Stimulated activated CD4-positive, alpha-beta T cell treated with anti-CD3 and anti-CD28 coated beads, Interleukin-12 subunit alpha, Interleukin-12 subunit beta, amount 100 ng/mL, for 4 hours (primary cell): ENCODE data around the gene DEDD2.
"Not testable (repeated sequence)": the region's sequence is repeated elsewhere in the genome, so short reads cannot be mapped to it uniquely, and the experiment has no call there.

Experiments used
- DNase-seq: peaks from one replicate; pipeline ENCODE4 v3.0.0-alpha.2; 2020

The DEDD2 gene, protein sequence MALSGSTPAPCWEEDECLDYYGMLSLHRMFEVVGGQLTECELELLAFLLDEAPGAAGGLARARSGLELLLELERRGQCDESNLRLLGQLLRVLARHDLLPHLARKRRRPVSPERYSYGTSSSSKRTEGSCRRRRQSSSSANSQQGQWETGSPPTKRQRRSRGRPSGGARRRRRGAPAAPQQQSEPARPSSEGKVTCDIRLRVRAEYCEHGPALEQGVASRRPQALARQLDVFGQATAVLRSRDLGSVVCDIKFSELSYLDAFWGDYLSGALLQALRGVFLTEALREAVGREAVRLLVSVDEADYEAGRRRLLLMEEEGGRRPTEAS

DNA sequence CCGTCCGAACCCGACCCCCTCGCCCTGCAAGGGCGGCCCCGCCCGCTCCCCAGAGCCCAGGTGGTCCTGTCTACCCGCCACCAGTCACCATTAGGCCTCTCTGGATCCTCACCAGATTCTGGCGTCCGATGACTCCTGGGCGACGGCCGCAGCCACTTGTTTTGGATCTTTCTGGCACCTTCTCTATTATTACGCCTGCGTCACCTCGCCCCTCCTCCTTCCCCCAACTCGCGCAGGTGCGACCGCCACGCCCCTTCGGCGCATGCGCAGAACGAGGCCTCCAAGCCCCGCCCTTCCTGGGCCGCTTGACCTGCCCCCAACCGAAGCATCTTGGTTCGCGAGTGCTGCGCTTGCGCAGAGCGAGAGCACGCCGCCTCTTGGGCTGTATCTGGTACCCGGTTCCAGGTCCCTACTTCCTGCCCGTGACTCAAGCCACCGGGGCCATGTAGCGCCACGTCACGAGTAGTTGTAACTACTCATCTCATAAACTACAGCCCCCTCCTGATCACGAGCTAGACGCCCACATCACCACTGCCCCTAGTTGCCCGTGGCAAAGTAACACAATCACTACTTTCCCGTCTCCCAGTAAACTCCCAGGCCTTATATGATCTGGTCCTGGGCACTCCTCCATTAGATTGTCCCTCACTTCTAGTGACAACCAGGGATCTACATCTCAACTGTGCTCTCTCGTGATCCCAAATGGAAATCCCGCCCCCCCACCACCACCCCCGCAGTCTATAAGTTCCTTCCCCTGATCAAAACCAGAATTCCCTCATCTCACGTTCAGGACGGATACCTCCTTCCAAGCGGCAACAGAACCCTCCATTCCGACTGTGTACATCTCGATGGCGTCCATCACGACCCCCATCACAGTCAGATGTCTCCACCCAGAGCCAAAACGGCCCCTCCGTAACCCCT is at the start of gene DEDD2:
TSS of gene DEDD2 (minus strand) at position 158 of the 918 bp plus-strand sequence. CDS start 670 bp downstream, outside the sequence.
- DNase-seq: peak; percentile 99

DNA sequence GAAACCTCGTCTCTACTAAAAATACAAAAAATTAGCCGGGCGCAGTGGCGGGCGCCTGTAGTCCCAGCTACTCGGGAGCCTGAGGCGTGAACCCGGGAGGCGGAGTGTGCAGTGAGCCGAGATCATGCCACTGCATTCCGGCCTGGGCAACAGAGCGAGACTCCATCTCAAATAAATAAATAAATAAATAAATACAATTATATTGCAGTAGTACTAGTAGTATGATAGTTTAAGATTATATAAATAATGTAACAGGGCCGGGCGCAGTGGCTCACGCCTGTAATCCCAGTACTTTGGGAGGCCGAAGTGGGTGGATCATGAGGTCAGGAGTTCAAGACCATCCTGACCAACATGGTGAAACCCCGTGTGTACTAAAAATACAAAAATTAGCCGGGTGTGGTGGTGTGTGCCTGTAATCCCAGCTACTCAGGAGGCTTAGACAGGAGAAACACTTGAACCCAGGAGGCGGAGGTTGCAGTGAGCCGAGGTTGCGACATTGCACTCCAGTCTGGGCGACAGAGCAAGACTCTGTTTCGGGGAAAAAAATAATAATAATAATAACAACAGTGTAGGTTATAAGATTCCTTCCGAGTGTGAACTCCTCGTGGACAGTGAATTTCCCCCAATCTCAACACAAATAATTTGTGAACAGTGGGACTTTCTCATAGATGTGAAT is 49.6 kb upstream of the DEDD2 start:
- not testable (repeated sequence) for DNase-seq

DNA sequence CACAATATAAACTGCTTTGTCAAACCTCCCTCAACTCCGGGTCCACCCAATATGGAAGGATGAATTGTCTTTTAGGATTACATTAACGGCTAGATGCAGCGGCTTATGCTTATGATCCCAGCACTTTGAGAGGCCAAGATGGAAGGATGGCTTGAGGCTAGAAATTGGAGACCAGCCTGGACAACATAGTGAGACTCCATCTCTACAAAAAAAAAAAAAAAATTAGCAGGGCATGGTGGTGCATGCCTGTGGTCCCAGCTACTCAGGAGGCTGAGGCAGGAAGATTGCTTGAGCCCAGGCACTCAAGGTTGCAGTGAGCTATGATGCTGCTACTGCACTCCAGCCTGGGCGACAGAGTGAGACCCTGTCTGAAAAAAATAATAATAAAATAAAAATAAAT is 48.6 kb upstream of the DEDD2 start:
- not testable (repeated sequence) for DNase-seq

DNA sequence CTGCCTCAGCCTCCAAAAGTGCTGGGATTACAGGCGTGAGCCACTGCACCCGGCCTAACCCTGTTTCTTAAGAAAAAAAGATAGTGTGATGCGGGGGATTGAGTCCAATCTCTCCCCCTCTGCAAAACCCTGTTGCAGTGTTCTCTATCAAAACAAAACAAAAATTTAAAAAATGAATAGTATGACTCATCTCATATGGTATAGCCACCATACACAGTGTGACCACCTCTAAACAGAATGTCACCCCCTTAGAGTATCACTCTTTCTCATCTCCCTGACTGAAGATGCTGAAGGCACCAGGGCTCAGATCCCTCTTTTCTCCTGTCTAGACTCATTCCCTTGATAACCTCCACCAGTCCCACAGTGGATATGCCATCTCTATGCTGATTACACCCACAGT is 44.3 kb upstream of the DEDD2 start:
- no peak for DNase-seq

DNA sequence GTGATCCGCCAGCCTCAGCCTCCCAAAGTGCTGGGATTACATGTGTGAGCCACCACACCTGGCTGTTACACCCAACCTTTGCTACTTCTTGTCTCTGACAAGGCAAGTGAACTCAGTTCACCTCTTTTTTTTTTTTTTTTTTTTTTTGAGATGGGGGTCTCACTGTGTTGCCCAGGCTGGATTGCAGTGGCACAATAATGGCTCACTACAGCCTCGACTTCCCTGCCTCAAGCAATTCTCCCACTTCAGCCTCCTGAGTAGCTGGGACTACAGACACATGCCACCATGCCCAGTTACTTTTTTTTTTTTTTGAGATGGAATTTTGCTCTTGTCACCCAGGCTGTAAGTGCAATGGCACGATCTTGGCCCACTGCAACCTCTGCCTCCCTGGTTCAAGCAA is 40.4 kb upstream of the DEDD2 start:
- DNase-seq: not testable (repeated sequence)

DNA sequence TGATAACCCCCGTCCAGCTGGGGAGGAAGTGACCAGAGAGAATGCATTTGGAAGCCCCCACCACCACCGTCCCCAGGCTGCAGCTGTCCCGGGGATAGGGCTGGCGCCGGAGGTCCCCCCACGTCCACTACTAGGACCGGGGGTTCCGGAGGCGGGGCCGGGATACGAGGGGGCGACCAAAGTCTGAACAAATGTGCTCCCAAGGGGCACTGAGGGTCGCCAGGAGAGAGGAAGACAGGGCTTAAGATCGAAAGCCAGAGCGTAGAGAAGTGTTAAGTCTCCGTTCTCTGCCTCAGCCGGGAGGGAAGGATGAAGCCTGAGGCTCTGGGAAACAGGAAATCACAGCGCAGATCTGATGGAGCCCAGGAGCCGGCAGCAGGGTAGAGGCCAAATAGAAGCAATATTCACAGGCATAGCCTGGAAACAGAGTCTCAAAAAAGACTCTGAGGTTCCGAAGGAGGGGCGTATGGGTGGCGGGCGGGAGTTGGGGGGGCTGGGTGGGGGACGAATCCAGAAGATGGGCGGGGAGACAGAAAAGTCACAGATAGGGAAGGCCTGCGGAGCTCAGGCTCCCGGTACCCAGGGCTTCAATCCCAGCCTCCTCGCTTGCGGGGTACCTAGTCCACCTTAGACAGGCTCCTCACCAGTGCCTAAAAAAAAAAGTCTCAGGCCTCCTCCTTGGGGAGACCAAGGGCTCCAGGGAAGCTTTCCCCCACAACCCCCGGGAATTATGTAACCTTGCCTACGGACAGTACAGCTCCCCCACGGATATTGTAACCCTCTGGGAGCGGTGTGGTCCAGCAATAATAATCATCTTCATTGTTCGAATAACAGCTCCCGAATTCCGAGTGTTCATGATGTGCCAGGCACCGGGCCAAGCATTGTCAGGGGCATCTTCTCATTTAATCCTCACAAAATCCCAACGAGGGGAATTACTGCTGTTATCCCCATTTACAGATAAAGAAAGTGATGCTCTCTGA is 38.6 kb upstream of the DEDD2 start:
- no peak for DNase-seq

DNA sequence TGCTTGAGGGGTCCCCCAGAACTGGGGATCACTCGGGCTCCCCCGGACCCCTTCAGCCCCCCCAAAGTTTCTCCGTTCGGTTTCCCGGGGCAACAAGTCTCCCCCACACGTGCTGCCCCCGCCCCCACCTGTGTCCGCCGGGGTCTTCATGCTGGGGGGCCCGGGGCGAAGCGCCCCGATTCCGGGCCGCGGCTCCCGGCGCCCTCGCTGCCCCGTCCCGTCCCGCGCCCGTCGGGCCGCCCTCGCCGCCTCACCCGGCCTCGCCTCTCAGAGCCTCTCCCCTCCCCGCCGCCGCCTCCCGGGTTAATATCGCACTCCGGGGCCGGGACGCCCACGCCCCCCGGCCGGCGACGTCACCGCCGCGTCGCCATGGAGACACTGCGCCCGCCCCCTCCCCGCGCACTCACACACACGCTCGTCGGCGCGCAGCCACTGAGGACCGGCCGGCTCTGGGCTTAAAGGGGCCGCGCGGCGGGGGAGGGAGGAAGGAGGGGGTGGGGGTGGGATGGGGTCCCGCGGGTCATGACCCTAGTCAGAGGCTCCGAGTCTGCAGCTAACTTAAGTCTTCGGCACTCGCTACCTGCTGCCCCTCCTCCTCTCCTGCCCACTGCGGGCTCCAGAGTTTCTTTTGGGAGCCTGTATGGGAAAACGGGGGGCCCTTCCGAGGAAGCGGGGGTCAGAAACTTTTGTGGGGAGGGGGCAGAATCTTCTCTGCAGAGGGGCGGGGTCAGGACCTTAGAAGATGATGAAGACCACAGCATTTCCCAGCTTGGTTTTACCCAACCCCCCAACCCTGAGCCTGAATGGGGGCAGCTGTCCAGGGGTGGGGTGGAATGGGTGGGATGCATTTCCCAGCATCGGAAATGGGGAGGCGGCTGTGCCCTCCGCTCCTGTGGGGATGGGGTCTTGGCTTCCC is 37.6 kb upstream of the DEDD2 start, which contains the start of gene ERF:
TSS of gene ERF (minus strand) at position 279 of the 916 bp plus-strand sequence. CDS start at position 150, 129 bp downstream.
- DNase-seq: peak; percentile 93

DNA sequence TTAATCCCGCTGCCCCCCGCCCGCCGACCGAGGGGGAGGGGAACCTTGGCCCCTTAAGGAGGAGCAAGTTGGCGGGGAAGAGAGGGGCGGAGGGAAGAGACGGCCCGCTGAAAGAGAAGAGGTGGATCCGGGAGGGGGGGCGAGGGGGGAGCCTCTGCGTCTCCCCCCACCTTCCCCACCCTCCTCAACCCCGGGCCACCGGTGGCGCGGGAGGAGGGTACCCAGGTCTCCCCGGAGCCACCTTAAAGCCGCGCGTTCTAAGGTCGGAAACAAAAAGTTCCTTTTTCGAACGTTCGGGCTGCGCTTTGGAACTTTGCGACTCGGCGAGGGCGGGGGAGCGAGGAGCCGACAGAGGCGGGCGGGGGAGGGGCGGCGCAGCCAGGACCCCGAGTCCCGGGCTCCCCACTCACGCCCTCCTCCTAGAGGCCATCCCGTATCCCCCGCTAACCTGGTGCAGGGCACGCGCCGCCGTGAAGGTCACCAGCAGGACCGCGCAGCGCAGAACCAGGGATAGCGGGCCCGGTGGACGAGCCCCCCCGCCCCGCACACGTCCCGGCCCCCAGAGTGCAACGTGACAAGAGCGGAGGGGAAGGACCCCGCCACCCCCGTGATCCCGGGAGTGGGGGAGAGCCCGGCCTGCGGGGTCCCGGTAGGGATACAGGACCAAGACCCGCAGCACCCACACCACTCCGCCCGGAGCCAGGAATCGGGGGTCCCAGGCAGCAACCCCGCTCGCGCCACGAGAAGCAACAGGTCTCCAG is 36.8 kb upstream of the DEDD2 start:
- DNase-seq: peak; percentile 79

DNA sequence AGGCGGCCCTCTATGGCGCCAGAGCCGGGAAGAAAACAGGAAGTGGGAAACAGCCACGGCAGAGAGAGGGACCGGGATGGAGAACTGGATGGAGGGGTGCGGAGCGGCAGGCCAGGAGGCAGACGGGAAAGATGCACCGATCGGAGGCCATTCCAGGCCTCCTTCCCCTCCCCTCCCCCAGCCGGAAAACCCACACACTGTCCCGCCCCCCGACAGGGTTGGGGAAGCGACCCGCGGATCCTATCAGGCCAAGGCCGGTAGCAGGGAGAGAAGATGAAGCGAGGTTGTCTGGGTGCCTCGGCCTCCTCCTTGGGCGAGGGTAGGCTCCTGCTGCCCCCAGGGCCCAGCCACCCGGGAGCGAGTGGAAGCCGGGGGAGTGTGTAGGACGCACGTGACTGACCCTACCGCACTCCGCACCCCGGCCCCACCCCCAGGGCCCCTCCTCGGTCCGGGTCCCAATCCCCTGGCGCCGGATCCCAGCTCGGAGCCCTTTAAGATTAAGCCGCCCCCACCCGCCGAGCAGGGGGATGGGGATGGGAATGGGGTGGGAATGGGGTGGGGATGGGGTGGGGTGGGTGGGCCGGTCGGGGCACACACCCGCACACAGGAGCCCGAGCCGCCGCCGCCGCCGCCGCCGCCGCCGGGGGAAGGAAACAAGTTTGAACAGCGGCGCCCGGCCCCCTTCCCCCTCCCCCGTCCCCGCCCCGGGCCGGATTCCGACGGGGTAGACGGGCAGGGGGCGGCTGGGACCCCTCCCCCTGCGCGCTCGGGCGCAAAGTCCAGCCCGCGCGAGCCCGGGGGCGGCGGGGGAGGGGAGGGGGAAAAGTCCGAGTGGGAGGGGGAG is 36.0 kb upstream of the DEDD2 start:
- peak; percentile 67 for DNase-seq

DNA sequence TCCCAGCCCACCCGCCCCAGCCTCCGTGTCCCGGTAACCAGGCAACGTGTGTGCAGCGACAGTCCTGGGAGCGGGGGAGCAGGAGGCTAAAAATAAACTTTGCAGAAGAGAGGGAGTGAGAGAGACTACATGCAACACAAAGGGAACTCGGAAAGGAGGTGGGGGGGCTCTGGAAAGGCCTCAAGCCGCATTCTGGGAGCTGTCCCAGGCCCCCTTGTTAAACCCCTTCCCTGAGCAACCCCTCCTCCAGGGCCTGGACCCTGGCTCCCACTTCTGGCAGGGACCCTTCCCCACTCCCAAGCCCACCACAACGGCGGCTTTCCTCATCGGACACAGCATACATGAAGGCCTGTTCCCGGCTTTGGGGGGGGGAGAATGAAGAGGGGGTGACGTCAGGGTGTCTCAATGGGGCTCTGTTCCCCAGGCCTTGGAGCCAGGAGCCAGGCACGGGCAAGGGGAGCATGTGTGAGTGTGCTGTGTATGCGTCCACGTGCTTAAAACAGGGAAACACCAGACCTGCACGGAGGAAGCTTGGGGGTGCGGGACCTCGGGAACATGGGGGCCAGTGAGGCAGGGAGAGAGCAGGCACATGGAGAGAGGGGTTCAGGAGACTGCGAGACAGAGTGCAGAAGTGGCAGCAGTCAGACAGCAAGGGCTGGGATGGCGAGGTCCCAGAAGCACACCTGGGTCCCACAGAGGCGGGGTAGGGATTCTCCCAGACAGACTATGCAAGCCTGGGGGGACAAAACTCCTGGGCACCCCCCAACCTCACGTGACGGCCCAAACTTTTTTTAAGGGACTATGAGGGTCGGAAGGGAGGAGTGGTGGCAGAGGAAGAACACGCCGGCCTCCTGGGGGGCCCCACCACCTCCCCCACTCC is 35.1 kb upstream of the DEDD2 start:
- no peak for DNase-seq

DNA sequence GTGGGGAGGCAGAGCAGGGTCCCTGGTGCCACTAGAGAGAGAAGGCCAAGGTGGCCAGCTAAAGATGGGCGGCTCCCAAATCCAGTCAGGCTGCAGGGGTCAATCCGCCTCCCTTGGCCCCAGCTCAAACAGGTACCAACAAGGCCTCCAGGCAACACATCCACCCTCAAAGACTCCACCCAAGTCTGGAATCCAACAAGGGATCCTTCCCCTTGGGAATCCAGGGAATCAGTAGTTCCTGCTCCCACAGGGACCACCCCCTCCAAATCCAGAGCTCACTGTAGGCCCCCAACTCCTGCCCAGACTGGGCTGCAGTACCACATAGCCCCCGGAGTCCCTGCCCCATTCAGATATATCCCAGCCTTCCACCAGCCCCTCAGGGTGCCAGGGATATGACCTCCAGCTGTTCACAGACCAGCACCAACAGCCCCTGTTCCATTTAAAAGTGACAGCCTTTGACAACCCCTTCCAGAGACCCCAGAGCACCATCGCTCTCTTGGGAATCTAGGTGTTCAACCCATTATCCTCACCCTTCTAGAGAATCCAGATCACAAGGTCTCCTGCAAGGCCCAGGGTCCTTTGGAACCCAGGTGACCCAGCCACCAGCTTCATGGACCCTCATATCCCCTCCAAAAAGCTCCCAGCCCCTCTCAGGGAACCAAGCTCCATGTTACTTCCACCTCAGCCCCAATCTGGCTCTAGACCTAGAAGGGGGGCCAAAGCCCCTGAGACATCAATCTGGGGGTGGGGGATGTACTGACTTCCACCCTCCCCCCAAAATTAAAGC is 34.3 kb upstream of the DEDD2 start:
- DNase-seq: no peak

DNA sequence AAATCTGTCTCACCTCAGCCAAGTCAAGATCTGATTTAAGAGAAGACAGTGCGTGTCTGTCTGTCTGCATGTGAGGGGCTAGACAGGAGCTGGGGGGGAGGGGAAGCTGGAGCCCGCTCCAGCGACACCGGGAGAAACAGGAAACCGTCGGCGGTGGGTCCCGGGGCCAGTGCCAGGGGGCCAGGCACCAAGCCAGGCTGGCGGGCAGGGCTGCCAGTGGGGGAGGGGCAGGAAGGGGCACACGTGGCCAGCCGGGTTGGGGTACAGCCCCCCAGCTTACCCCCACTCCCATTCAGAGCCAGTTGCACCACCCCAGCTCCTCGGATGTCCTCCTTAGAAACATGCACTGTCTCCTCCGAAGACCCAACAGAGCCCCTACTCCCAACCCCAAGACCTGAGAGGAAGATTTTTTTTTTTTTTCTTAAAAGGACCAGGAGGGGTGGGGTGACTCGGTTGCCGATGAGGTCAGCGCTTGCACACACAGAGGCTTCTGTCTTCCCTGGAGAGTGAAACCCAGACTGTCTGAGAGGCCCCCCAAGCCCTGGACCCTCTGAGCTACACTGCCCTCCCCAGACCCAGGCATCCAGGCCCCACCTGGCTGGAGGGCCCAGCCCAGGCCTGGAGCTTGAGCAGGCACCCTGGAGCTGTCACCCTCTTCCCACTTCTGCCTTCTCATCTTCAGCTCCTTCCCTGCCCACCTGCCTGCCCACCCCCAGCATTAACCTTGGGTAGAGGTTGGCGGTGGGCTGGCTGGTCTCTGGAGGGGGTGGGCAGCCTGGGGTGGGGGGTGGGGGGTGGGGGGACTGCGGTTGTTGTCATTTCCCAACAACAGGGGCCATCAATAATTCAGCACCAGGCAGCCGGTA is 33.4 kb upstream of the DEDD2 start:
- DNase-seq: no peak

DNA sequence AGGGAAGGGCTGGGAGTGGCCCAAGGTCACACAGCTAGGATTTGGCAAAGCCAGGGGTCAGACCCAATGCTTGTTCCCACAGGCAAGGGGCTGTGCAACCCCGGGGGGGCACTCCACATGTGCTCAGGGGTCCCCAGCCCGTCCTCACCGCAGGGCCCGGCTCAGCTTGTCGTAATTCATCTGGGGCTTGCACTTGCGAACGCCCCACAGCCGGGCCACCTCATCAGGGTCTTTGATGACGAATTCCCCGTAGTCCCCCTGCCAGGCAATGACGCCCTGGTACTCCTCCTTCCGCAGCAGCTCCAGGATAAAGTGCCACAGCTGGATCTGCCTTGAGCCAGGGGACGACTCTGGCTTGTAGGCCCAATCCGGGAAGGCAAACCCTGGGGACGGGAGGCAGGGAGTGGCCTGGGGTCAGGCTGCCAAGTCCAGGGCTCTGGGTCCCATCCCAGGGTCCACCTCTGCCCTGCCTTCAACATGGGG is 32.7 kb upstream of the DEDD2 start:
- DNase-seq: no peak

DNA sequence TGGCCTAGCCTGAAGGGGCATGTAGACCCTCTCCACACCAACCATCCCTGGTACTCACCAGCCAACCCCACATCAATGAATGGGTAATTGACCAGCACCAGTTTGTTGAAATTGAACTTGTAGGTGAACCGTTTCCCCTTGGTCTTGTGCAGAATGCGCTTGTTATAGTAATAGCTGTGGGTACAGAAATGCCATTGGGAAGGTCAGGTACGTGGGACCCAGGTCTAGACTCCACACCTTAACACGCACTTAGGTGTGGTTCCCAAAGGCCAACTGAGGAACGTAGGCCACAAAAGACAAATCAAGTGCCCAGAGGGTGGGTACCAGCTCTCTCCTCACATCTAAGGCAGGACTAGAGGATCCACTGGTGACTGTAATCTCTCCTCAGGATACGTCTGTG is 32.3 kb upstream of the DEDD2 start:
- DNase-seq: no peak

DNA sequence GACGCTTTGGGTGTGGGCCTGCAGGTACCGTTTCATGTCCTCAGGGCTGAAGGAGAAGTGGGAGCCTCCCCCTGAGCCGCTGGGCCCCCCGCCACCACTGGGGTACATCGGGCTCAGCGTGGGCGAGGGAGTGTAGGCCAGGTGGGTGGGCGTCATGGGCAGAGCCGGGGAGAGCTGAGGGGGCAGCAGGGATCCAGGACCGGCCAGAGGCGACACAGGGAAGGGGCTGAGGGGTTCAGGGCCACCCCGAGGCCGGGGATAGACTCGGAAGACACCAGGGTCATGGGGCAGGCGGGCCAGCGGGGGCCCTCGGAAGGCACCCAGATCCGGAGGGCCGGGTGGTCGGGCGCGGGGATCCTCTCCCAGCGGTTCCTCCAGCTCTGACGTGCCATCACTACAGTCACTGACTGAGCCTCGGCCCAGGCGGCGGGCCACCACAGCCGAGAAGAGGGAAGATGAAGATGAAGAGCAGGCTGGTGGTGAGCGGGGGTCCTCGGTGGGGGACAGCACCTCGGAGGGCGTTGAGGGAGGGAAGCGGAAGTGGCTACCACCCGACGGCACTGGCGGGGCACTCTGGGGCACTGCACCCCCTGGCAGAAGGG is 31.8 kb upstream of the DEDD2 start:
- no peak for DNase-seq
